Keratinocyte (primary cell): ENCODE measurements around the gene PABPN1. TPM values are rescaled to one million over a fixed set of nuclear protein-coding genes. Genes with fewer than 3 reads are reported as not detected.

ENCODE experiments used
- DNase-seq: peaks from one replicate; pipeline ENCODE4 v3.0.0-alpha.2; 2011; ENCODE audit warnings: low read depth, missing footprints, low spot score
- FAIRE-seq: peaks from 2 replicates; lab custom pipeline; 2011; peaks lifted over from hg19 to GRCh38; lab: Jason Lieb, UNC
- H2AFZ ChIP-seq: 2 replicates; pipeline ENCODE4 v1.6.0; 2012; ENCODE audit warnings: low read length, control low read depth, inconsistent platforms; ENCODE audit not compliant: control insufficient read depth
- H3K27ac ChIP-seq: 2 replicates; pipeline ENCODE4 v1.5.1; 2011; ENCODE audit warnings: low read length; ENCODE audit not compliant: control insufficient read depth, insufficient read depth
- H3K27me3 ChIP-seq: 3 replicates; pipeline ENCODE4 v1.6.0; 2011; ENCODE audit warnings: low read length; ENCODE audit not compliant: control insufficient read depth, insufficient read depth; ENCODE audit errors: extremely low read depth
- H3K36me3 ChIP-seq, 2 experiments: 2 replicates in 1 of 2; 3 replicates in 1 of 2; pipeline ENCODE4 v1.5.1; 2011; ENCODE audit warnings: low read length in 2 of 2, mild to moderate bottlenecking in 1 of 2; ENCODE audit not compliant: control insufficient read depth in 2 of 2, insufficient read depth in 2 of 2; ENCODE audit errors: extremely low read depth in 1 of 2
- H3K4me1 ChIP-seq: 3 replicates; pipeline ENCODE4 v1.5.1; 2011; ENCODE audit warnings: low read length; ENCODE audit not compliant: control insufficient read depth, insufficient read depth; ENCODE audit errors: extremely low read depth
- H3K4me2 ChIP-seq: 3 replicates; pipeline ENCODE4 v1.6.0; 2011; ENCODE audit warnings: low read depth, low read length; ENCODE audit not compliant: control insufficient read depth, insufficient read depth; ENCODE audit errors: extremely low read depth
- H3K4me3 ChIP-seq, 3 experiments: fragments of 200-600 bp in 1 of 3; sonication (generic) in 1 of 3; 2 replicates in 2 of 3; 3 replicates in 1 of 3; pipeline ENCODE4 v1.5.1; 2011 to 2016; ENCODE audit warnings: low read length in 3 of 3, mild to moderate bottlenecking in 3 of 3, control low read depth in 2 of 3, inconsistent platforms in 1 of 3, low read depth in 1 of 3, mixed read lengths in 1 of 3, mixed run types in 1 of 3, moderate library complexity in 1 of 3; ENCODE audit not compliant: control insufficient read depth in 2 of 3, insufficient read depth in 2 of 3; ENCODE audit errors: extremely low read depth in 1 of 3
- H3K79me2 ChIP-seq: 2 replicates; pipeline ENCODE4 v1.6.0; 2012; ENCODE audit warnings: low read length; ENCODE audit not compliant: control insufficient read depth, insufficient read depth
- H3K9ac ChIP-seq: 3 replicates; pipeline ENCODE4 v1.6.0; 2011; ENCODE audit warnings: low read length; ENCODE audit not compliant: control insufficient read depth, insufficient read depth; ENCODE audit errors: extremely low read depth
- H3K9me1 ChIP-seq: 3 replicates; pipeline ENCODE4 v1.6.0; 2011; ENCODE audit warnings: low read length; ENCODE audit not compliant: control insufficient read depth, insufficient read depth; ENCODE audit errors: extremely low read depth
- H3K9me3 ChIP-seq: 2 replicates; pipeline ENCODE4 v1.5.1; 2012; ENCODE audit warnings: low read depth, low read length; ENCODE audit not compliant: control insufficient read depth
- H4K20me1 ChIP-seq: 3 replicates; pipeline ENCODE4 v1.6.0; 2011; ENCODE audit warnings: low read length; ENCODE audit not compliant: control insufficient read depth, insufficient read depth; ENCODE audit errors: extremely low read depth
- EZH2 ChIP-seq: IDR thresholded peaks from one replicate; pipeline ENCODE4 v1.6.1; 2012; ENCODE audit warnings: inconsistent platforms, mild to moderate bottlenecking, low read length, moderate library complexity
- dilution Hi-C: fragments of 300-500 bp; cut with MboI; formaldehyde crosslinking; loops from one replicate; pipeline ENCODE4 v1.7.0; 2020; ENCODE audit warnings: low sequenced_read_pairs; ENCODE audit not compliant: extremely low pct_ligation_motif_present
- polyA plus RNA-seq, 5 experiments: library from polyadenylated mRNA; depleted of rRNA in 3 of 5; stranded (reverse) in 3 of 5; stranded (forward) in 1 of 5; unstranded in 1 of 5; fragments of >200 nt; gene quantifications; 1 replicate in 1 of 5; 2 replicates in 3 of 5; 3 replicates in 1 of 5; pipeline versions ENCODE4 v1.2.1 to v1.2.3, GENCODE V29; 2011 to 2012; ENCODE audit warnings: missing spikeins in 2 of 5, low read depth in 1 of 5, low replicate concordance in 1 of 5
- TF ChIP-seq, protein P1 (sequence below), 3 experiments: IDR thresholded peaks in 1 of 3; conservative IDR thresholded peaks in 1 of 3; optimal IDR thresholded peaks in 1 of 3; 2 replicates in 2 of 3; 3 replicates in 1 of 3; pipeline versions ENCODE3 to v1.5.1; 2011; ENCODE audit warnings: low read length in 3 of 3, mild to moderate bottlenecking in 3 of 3, moderate library complexity in 2 of 3, control low read depth in 1 of 3, inconsistent platforms in 1 of 3; ENCODE audit not compliant: insufficient read depth in 2 of 3; ENCODE audit errors: extremely low read depth in 1 of 3

The PABPN1 gene
- polyA plus RNA-seq, 1 donor (not counting 4 experiments of a cell fraction or from before 2014, with no cell fraction given), result 185 TPM

DNA sequence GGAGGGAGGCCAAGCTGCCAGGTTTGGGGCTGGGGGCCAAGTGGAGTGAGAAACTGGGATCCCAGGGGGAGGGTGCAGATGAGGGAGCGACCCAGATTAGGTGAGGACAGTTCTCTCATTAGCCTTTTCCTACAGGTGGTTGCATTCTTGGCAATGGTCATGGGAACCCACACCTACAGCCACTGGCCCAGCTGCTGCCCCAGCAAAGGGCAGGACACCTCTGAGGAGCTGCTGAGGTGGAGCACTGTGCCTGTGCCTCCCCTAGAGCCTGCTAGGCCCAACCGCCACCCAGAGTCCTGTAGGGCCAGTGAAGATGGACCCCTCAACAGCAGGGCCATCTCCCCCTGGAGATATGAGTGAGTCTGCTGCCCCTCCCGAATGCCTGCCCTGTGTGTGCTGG is 51.8 kb downstream of the PABPN1 start:
- DNase-seq (no peak), FAIRE-seq (no peak)
- no peak for TF ChIP-seq EZH2
- TF ChIP-seq, protein P1, sequence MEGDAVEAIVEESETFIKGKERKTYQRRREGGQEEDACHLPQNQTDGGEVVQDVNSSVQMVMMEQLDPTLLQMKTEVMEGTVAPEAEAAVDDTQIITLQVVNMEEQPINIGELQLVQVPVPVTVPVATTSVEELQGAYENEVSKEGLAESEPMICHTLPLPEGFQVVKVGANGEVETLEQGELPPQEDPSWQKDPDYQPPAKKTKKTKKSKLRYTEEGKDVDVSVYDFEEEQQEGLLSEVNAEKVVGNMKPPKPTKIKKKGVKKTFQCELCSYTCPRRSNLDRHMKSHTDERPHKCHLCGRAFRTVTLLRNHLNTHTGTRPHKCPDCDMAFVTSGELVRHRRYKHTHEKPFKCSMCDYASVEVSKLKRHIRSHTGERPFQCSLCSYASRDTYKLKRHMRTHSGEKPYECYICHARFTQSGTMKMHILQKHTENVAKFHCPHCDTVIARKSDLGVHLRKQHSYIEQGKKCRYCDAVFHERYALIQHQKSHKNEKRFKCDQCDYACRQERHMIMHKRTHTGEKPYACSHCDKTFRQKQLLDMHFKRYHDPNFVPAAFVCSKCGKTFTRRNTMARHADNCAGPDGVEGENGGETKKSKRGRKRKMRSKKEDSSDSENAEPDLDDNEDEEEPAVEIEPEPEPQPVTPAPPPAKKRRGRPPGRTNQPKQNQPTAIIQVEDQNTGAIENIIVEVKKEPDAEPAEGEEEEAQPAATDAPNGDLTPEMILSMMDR (optimal IDR thresholded peaks at IDR 0.05 in 1 of 3, IDR thresholded peaks at IDR 0.05 in 1 of 3, conservative IDR thresholded peaks at IDR 0.05 in 1 of 3; ENCODE audit: extremely low read depth in 1 of 3, insufficient read depth in 2 of 3, low read length in 3 of 3), result no peak
- no peaks in the 10 kb centered on the region for H3K9me1 ChIP-seq
- H3K9ac ChIP-seq, result no peak overlapping the region
- H3K4me3 ChIP-seq, result no peak overlapping the region
- no peaks in the 10 kb centered on the region for H3K79me2 ChIP-seq
- H3K4me2 ChIP-seq, result no peak overlapping the region
- H3K4me1 ChIP-seq, result no peaks in the 10 kb centered on the region
- H3K27me3 ChIP-seq, result no peaks in the 10 kb centered on the region
- no peaks in the 10 kb centered on the region for H3K9me3 ChIP-seq
- dilution Hi-C loops, result no loop called here
- no peaks in the 10 kb centered on the region for H3K36me3 ChIP-seq
- H2AFZ ChIP-seq, result no peak overlapping the region
- H3K27ac ChIP-seq, result no peak overlapping the region
- no peaks in the 10 kb centered on the region for H4K20me1 ChIP-seq

Other genes starting within 250 kb of the PABPN1 start
- gene ACIN1, start 226.3 kb upstream of the PABPN1 start, polyA plus RNA-seq, result 92.0 to 104 TPM (median 96.7 TPM) in 3 replicates
- gene C14orf119, start 226.0 kb upstream of the PABPN1 start, polyA plus RNA-seq, result 73.7 to 117 TPM (median 101 TPM) in 3 replicates
- gene CIROP, start 216.5 kb upstream of the PABPN1 start, polyA plus RNA-seq, result not detected in 3 replicates
- gene CEBPE, start 202.2 kb upstream of the PABPN1 start, polyA plus RNA-seq, result not detected in 3 replicates
- 28.4 to 32.8 TPM (median 29.1 TPM) in 3 replicates for gene SLC7A8, start 137.8 kb upstream of the PABPN1 start, polyA plus RNA-seq
- not detected in 3 replicates for gene RNF212B, start 83.5 kb upstream of the PABPN1 start, polyA plus RNA-seq
- 31.9 to 39.1 TPM (median 34.1 TPM) in 3 replicates for gene HOMEZ, start 35.3 kb upstream of the PABPN1 start, polyA plus RNA-seq
- 1.6 to 2.5 TPM (median 1.9 TPM) in 3 replicates for gene PPP1R3E, start 18.6 kb upstream of the PABPN1 start, polyA plus RNA-seq
- 24.0 to 45.7 TPM (median 33.9 TPM) in 3 replicates for gene BCL2L2, start 14.6 kb upstream of the PABPN1 start, polyA plus RNA-seq
- gene SLC22A17, start 31.4 kb downstream of the PABPN1 start, polyA plus RNA-seq, result 0.76 to 2.1 TPM (median 1.2 TPM) in 3 replicates
- 1.4 to 2.1 TPM (median 1.7 TPM) in 3 replicates for gene EFS, start 43.7 kb downstream of the PABPN1 start, polyA plus RNA-seq
- gene IL25, start 51.4 kb downstream of the PABPN1 start, polyA plus RNA-seq, result not detected in 3 replicates
- not detected in 3 replicates for gene CMTM5, start 55.6 kb downstream of the PABPN1 start, polyA plus RNA-seq
- not detected in 3 replicates for gene MYH6, start 86.8 kb downstream of the PABPN1 start, polyA plus RNA-seq
- gene MYH7, start 114.2 kb downstream of the PABPN1 start, polyA plus RNA-seq, result not detected in 3 replicates
- 42.3 to 58.7 TPM (median 50.6 TPM) in 3 replicates for gene NGDN, start 148.2 kb downstream of the PABPN1 start, polyA plus RNA-seq
- gene ZFHX2, start 230.3 kb downstream of the PABPN1 start, polyA plus RNA-seq, result 0.08 to 0.22 TPM (median 0.18 TPM) in 3 replicates
- gene THTPA, start 234.8 kb downstream of the PABPN1 start, polyA plus RNA-seq, result 3.2 to 4.3 TPM (median 4.3 TPM) in 3 replicates
- 119 to 230 TPM (median 128 TPM) in 3 replicates for gene AP1G2, start 246.3 kb downstream of the PABPN1 start, polyA plus RNA-seq